ENCODE measurements around the gene BMP10. TPM values are rescaled to one million over a fixed set of nuclear protein-coding genes. Genes with fewer than 3 reads are reported as not detected.

BMP10 gene, protein sequence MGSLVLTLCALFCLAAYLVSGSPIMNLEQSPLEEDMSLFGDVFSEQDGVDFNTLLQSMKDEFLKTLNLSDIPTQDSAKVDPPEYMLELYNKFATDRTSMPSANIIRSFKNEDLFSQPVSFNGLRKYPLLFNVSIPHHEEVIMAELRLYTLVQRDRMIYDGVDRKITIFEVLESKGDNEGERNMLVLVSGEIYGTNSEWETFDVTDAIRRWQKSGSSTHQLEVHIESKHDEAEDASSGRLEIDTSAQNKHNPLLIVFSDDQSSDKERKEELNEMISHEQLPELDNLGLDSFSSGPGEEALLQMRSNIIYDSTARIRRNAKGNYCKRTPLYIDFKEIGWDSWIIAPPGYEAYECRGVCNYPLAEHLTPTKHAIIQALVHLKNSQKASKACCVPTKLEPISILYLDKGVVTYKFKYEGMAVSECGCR
- total RNA-seq, result not detected
- long read RNA-seq, result 0 reads

- DNase-seq (no peak), ATAC-seq (no peak)
- intact Hi-C loops (cut with DNase I, micrococcal nuclease), result no loop called here
Observed at GRCh38 chr2:68871159-68871764, at the start of gene BMP10. BMP10 (minus strand) TSS chr2:68871397; CDS start chr2:68871358, 39 bp downstream.

DNA sequence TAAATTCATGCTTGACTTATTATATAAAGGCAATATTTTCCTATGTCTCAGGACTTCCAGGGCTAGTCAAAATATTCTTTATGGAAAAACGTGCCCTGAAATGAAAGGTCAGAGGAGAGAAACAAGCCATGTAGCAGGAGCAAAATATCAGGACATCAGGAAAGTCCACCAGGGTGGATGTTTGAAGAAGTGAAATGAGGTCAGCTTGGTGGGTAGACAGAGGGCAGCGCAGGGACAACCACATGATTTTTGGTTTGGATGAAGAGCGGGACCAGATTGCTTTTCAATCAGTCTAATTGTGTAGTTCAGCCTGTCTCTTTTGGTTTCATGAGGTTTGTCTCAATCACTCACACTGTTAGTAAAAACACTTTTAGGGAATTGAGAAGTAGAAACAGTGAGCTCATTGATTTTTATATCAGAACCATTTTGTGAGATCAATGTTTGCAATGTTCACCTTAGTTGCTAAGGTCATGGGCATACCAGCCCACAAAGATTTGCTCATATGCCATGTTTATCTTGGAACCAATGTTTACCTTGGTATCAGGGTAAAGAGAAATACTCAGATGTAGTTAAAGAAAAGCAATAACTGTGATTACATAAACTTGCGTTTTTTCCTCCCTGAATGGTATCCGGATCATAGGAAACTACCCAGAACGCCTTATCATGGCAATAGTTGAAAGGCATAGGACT lies 49.4 kb upstream of the BMP10 start:
- ATAC-seq, result no peak
- no peak for DNase-seq
- intact Hi-C loops (cut with DNase I, micrococcal nuclease), result loop anchor here in 1 of 2 donors (10.0 kb wide), 2 partner anchors 216 to 436 kb away; no protein-coding TSS in a partner anchor

GRCh38 chr2:68918497-68918896 lies 47.3 kb upstream of the BMP10 start:
- DNase-seq, result no peak
- no peak for ATAC-seq
- intact Hi-C loops (cut with DNase I, micrococcal nuclease), result no loop called here

DNA sequence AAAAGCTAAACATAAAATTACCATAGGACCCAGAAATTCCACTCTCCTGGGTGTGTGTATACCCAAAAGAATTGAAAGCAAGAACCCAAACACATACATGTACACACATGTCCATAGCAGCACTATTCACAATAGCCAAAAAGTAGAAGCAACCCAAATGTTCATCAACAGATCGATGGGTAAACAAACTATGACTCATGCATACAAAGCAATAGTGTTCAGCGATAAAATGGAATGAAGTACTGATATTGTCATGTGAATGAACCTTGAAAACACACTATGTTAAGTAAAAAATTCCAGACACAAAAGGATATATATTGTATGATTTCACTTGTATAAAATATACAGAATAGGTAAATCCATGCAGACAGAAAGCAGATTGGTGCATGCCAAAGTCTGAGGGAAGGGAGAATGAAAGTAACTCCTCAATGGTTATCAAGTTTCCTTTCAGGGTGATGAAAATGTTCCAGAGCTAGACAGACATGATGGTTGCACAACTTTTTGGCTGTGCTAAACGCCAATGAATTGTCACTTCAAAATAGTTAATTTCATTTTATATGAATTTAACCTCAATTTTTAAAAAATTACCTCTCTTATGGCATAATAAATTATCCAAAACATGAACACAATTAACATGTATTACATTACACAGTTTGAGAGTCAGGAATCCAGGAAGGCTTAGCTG lies 46.0 kb upstream of the BMP10 start:
- intact Hi-C loops (cut with DNase I, micrococcal nuclease), result no loop called here
- no peak for ATAC-seq

GRCh38 chr2:68916226-68916625 lies 45.0 kb upstream of the BMP10 start:
- intact Hi-C loops (cut with DNase I, micrococcal nuclease), result no loop called here
- no peak for DNase-seq
- no peak for ATAC-seq

More for the DNA sequence above, 46.0 kb upstream of the BMP10 start:
- DNase-seq, result no peak

GRCh38 chr2:68915393-68915792 lies 44.2 kb upstream of the BMP10 start:
- ATAC-seq (no peak), DNase-seq (no peak)
- intact Hi-C loops (cut with DNase I, micrococcal nuclease), result no loop called here

DNA sequence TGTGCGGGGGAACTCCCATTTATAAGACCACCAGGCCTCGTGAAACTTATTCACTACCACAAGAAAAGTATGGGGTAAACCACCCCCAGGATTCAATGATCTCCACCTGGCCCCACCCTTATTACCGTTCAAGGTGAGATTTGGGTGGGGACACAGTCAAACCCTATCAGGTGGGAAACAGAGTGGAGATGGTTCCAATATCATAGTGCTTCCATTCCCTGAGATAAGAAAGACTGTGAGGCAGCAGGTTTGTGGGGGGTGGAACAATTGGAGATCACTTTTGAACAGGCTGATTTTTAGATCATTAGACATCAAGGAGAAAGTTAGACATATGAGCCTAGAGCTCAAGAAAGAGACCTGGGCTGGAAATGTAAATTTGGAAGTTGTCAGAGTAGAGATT lies 42.2 kb upstream of the BMP10 start:
- DNase-seq, result no peak
- ATAC-seq, result no peak
- intact Hi-C loops (cut with DNase I, micrococcal nuclease), result no loop called here

- ATAC-seq, result no peak
- no peak for DNase-seq
- intact Hi-C loops (cut with DNase I, micrococcal nuclease), result no loop called here
Observed at GRCh38 chr2:68912732-68913131, 41.5 kb upstream of the BMP10 start.

DNA sequence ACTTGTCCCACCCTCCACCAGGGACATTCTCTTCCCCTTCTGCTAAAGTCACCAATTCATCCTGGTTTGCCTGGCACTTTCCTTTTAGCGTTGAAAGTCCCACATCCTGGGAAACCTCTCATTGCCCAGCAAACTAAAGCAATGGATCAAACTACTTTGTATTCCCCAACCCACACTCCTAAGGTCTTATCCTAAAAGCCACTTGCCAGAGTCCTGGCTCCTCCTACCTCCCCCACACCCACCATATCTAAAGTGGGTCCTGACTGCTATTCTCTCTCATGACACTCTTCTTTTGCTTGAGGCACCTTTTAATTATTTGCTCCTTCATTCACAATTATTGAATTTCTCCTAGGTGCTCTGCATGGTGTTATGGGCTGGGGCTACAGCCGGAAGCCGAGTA lies 40.9 kb upstream of the BMP10 start:
- DNase-seq (no peak), ATAC-seq (no peak)
- intact Hi-C loops (cut with DNase I, micrococcal nuclease), result no loop called here

GRCh38 chr2:68911709-68912108 lies 40.5 kb upstream of the BMP10 start:
- no peak for DNase-seq
- ATAC-seq, result no peak
- intact Hi-C loops (cut with DNase I, micrococcal nuclease), result no loop called here

- DNase-seq, result no peak
- intact Hi-C loops (cut with DNase I, micrococcal nuclease), result no loop called here
- ATAC-seq, result no peak
Observed at GRCh38 chr2:68911246-68911645, 40.0 kb upstream of the BMP10 start.

- DNase-seq (peak; percentile 59 to 86), ATAC-seq (peak; percentile 61)
- intact Hi-C loops (cut with DNase I, micrococcal nuclease), result loop anchor here in 1 of 2 donors (5.0 kb wide), 1 partner anchor 158 kb away; no protein-coding TSS in a partner anchor
Observed at GRCh38 chr2:68909793-68910674, 38.8 kb upstream of the BMP10 start.

DNA sequence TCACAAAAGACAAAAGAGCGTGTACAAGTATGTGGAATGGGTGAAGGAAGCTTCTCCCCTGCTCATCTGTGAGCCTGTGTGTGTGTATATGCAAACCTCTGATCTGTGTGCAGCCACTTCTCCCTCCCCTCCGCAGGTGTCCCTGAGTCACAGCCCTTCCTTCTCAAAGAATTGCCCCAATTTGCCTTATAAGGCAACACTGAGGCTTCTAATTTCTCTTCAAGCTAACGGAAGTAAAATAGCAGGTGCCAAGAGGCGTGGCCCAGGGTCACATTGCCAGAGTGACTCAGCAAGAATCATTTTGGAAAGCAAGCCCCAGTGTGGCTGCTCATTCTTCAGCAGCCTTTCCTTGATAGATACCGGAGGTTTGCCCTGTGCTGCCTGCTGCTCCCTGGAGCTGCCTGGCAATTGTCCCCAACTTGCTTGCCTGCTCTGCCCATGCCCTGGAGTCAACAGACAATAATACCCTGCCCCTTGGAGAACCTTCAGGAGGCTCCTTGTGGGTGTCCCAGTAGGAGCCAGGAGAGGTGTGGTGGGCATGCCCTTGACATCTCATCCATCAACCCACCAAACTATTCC lies 37.3 kb upstream of the BMP10 start:
- DNase-seq, result peak; percentile 83 to 84
- peak; percentile 94 for ATAC-seq
- intact Hi-C loops (cut with DNase I, micrococcal nuclease), result loop anchor here in 1 of 2 donors (5.0 kb wide), 1 partner anchor 156 kb away; no protein-coding TSS in a partner anchor

DNA sequence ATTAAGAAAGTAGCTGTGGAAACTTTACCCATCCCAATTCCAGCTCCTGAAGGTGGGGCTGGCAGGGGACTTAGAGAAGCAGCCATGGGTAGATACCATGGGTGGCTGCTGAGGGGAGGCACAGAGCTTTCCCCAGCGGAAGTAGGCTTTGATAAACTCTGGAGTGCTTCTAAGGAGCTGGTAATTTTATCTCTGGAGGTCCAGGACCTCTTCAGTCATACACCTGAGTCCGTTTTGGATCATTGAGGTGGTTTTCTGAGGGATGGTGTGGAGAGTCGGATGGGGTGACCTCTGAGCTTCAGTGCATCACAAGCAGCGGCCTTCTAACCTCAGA lies 36.7 kb upstream of the BMP10 start:
- intact Hi-C loops (cut with DNase I, micrococcal nuclease), result loop anchor here in 1 of 2 donors (5.0 kb wide), 1 partner anchor 156 kb away; no protein-coding TSS in a partner anchor
- ATAC-seq, result peak; percentile 12
- DNase-seq, result no peak

GRCh38 chr2:68907232-68907919 lies 36.2 kb upstream of the BMP10 start:
- intact Hi-C loops (cut with DNase I, micrococcal nuclease), result loop anchor here in 1 of 2 donors (5.0 kb wide), 1 partner anchor 155 kb away; no protein-coding TSS in a partner anchor
- DNase-seq (no peak), ATAC-seq (no peak)

- ATAC-seq, result no peak
- intact Hi-C loops (cut with DNase I, micrococcal nuclease), result loop anchor here in 1 of 2 donors (5.0 kb wide), 1 partner anchor 154 kb away; no protein-coding TSS in a partner anchor
Observed at GRCh38 chr2:68906716-68907115, 35.5 kb upstream of the BMP10 start.

GRCh38 chr2:68905116-68905515 lies 33.9 kb upstream of the BMP10 start:
- intact Hi-C loops (cut with DNase I, micrococcal nuclease), result loop anchor here in 1 of 2 donors (5.0 kb wide), 1 partner anchor 153 kb away; no protein-coding TSS in a partner anchor
- ATAC-seq, result no peak
- no peak for DNase-seq

More at GRCh38 chr2:68906716-68907115, 35.5 kb upstream of the BMP10 start:
- no peak for DNase-seq
